Measurements from ENCODE around the gene HPSE2. TPM values are rescaled to one million over a fixed set of nuclear protein-coding genes. Genes with fewer than 3 reads are reported as not detected.

HPSE2 gene
- total and polyA plus RNA-seq, 2 of the 8 experiments (the other 6 are each of a cell fraction or from before 2014, with no cell fraction given) = 0.41 to 0.58 TPM

GRCh38 chr10:99008054-99008453 lies 227.6 kb downstream of the HPSE2 start:
- FAIRE-seq (no peak), DNase-seq (ENCODE audit: low read depth in 1 of 2, low spot score in 2 of 2) (no peak)
- H3K9ac ChIP-seq (replicated peaks in 1 of 4; ENCODE audit: extremely low read depth in 1 of 4, low read depth in 3 of 4, low read length in 3 of 4) = no peak overlapping the region
- CTCF ChIA-PET (ENCODE audit: partially characterized antibody) = interaction anchor here (0.9 to 1.2 kb wide), 2 partner anchors 27 to 116 kb away, joined by 3 read pairs; no protein-coding TSS in a partner anchor
- H3K27ac ChIP-seq (ENCODE audit: low read depth, low read length) = no peak overlapping the region
- H3K23me2 ChIP-seq (ENCODE audit: low read depth, low read length) = no peaks in the 10 kb centered on the region
- no peak overlapping the region for H3K18ac ChIP-seq (ENCODE audit: extremely low read depth, low read length)
- H4K91ac ChIP-seq (replicated peaks; ENCODE audit: insufficient read length, low read length) = no peak overlapping the region
- POLR2A ChIA-PET (ENCODE audit: partially characterized antibody) = no interaction called here
- no peaks in the 10 kb centered on the region for H3K9me3 ChIP-seq (ENCODE audit: insufficient read depth in 2 of 2, low read depth in 1 of 2, low read length in 1 of 2)
- H2AFZ ChIP-seq (ENCODE audit: low read length) = no peak overlapping the region
- H2BK120ac ChIP-seq (replicated peaks; ENCODE audit: low read depth, low read length) = no peak overlapping the region
- no peaks in the 10 kb centered on the region for H3K27me3 ChIP-seq (replicated peaks in 1 of 4; ENCODE audit: control insufficient read depth in 3 of 4, extremely low read depth in 1 of 4, insufficient read depth in 3 of 4, low read length in 3 of 4)
- no peak overlapping the region for H3K14ac ChIP-seq (ENCODE audit: insufficient read length)
- no peak overlapping the region for H3K23ac ChIP-seq (ENCODE audit: insufficient read length)
- H2AK5ac ChIP-seq (ENCODE audit: low read depth, low read length) = no peak overlapping the region
- 80% methylated on average over 2 of the region's 2 CpGs; no CpG with 5 or more reads in 1 of the 2 experiments for WGBS, 2 experiments (ENCODE audit: extremely low coverage in 1 of 2, insufficient coverage in 1 of 2, insufficient read length in 1 of 2, insufficient replicate concordance in 2 of 2, low coverage in 1 of 2, low lambda C conversion rate in 2 of 2, missing lambda C conversion rate in 1 of 2)
- no peak overlapping the region for H4K8ac ChIP-seq (ENCODE audit: extremely low read depth, insufficient read depth, low read length)
- H3K36me3 ChIP-seq (ENCODE audit: control insufficient read depth in 2 of 4, insufficient read depth in 4 of 4, low read length in 3 of 4) = no peaks in the 10 kb centered on the region
- H2BK12ac ChIP-seq (ENCODE audit: low read depth, low read length) = no peak overlapping the region
- no peak for TF ChIP-seq RNF2 (IDR thresholded peaks at IDR 0.05; ENCODE audit: borderline replicate concordance, low read depth, low read length, missing control alignments, poor library complexity, severe bottlenecking)
- TF ChIP-seq CHD2 (IDR thresholded peaks at IDR 0.05; ENCODE audit: low read length) = no peak
- TF ChIP-seq CREB1 (IDR thresholded peaks at IDR 0.05) = no peak
- no peak for TF ChIP-seq PHF8 (conservative IDR thresholded peaks at IDR 0.05; ENCODE audit: low read depth, low read length)
- no peak for TF ChIP-seq RXRA (IDR thresholded peaks at IDR 0.05; ENCODE audit: insufficient read depth, low read depth, low read length)
- TF ChIP-seq SIRT6 (IDR thresholded peaks at IDR 0.05; ENCODE audit: low read length) = no peak
- TF ChIP-seq EZH2 (IDR thresholded peaks at IDR 0.05; ENCODE audit: low read depth, low read length, severe bottlenecking) = no peak
- no peak for TF ChIP-seq YY1 (IDR thresholded peaks at IDR 0.05; ENCODE audit: low read depth, low read length)
- TF ChIP-seq ATF3 (IDR thresholded peaks at IDR 0.05; ENCODE audit: insufficient read depth, low read depth, low read length) = no peak
- no peaks in the 10 kb centered on the region; the same call in 1 of the 2 replicates for H3K79me1 ChIP-seq (ENCODE audit: low read depth, low read length)
- no peak overlapping the region for H3K4ac ChIP-seq (replicated peaks; ENCODE audit: insufficient read length, low read depth, low read length)
- H3K56ac ChIP-seq (replicated peaks; ENCODE audit: insufficient read length, low read depth, low read length) = no peak overlapping the region
- no peak overlapping the region for H2BK15ac ChIP-seq (ENCODE audit: low read length)
- H3K79me2 ChIP-seq (ENCODE audit: control insufficient read depth in 1 of 2, insufficient read depth in 2 of 2, low read length in 2 of 2) = no peaks in the 10 kb centered on the region
- H3K4me1 ChIP-seq (replicated peaks in 1 of 4; ENCODE audit: control insufficient read depth in 3 of 4, insufficient read depth in 4 of 4, low read length in 3 of 4) = no peaks in the 10 kb centered on the region
- no peak overlapping the region for H3K4me3 ChIP-seq (ENCODE audit: extremely low read depth in 1 of 4, insufficient read depth in 2 of 4, low read depth in 3 of 4, low read length in 4 of 4)
- no peak overlapping the region for H2BK5ac ChIP-seq (ENCODE audit: low read depth, low read length)
- H4K20me1 ChIP-seq (replicated peaks in 1 of 2; ENCODE audit: control insufficient read depth in 1 of 2, insufficient read depth in 2 of 2, low read length in 2 of 2) = no peaks in the 10 kb centered on the region
- no peak overlapping the region for H2BK20ac ChIP-seq (ENCODE audit: low read length)
- no peak overlapping the region for H4K5ac ChIP-seq (ENCODE audit: insufficient read length, low read depth, low read length)
- no peak overlapping the region for H3K4me2 ChIP-seq (ENCODE audit: insufficient read depth in 1 of 2, low read depth in 2 of 2, low read length in 2 of 2)

Data from H1 (cell line).